Cardiac septum (tissue), 1 donor: Measurements from ENCODE around the gene MYLK3. TPM values are rescaled to one million over a fixed set of nuclear protein-coding genes. Genes with fewer than 3 reads are reported as not detected.
"Not testable (repeated sequence)": the region's sequence is repeated elsewhere in the genome, so short reads cannot be mapped to it uniquely, and the experiment has no call there.

Source experiments
- DNase-seq: peaks from one replicate; pipeline ENCODE4 v3.0.0-alpha.2; 2020; ENCODE audit warnings: low spot score
- intact Hi-C: fragments of 100-400 bp; cut with DNase I; formaldehyde crosslinking; loops from one replicate; pipeline ENCODE4 v1.14.0; 2022
- total RNA-seq: library from RNA; stranded (reverse); fragmentation: NEBNext Ultra II Directional; extraction: Animal tissue kit (Norgen Biotek cat#: 25700); gene quantifications from one replicate; pipeline ENCODE4 v1.2.1, GENCODE V29; 2021
- donor health status: DM: no; HTN: no; CAD: no.

MYLK3 gene
- total RNA-seq, 1 donor from 2014 or later = 150 TPM

- DNase-seq = no peak
- intact Hi-C loops = no loop called here
Observed at GRCh38 chr16:46702030-46702429, 46.1 kb downstream of the MYLK3 start.

GRCh38 chr16:46701615-46702014, 46.5 kb downstream of the MYLK3 start:
- no peak for DNase-seq
- intact Hi-C loops = no loop called here

GRCh38 chr16:46700048-46700447, 48.1 kb downstream of the MYLK3 start:
- intact Hi-C loops = no loop called here
- DNase-seq = no peak

GRCh38 chr16:46696957-46697356, 51.2 kb downstream of the MYLK3 start:
- intact Hi-C loops = no loop called here
- no peak for DNase-seq

- intact Hi-C loops = no loop called here
- DNase-seq = no peak
Observed at GRCh38 chr16:46695937-46696336, 52.2 kb downstream of the MYLK3 start.

GRCh38 chr16:46693598-46693997, 54.5 kb downstream of the MYLK3 start:
- DNase-seq = no peak
- intact Hi-C loops = no loop called here

GRCh38 chr16:46691726-46692125, 56.4 kb downstream of the MYLK3 start:
- intact Hi-C loops = no loop called here
- no peak for DNase-seq

- intact Hi-C loops = no loop called here
- no peak for DNase-seq
Observed at GRCh38 chr16:46690281-46691178, 57.6 kb downstream of the MYLK3 start.

- peak; percentile 99 for DNase-seq
- intact Hi-C loops = loop anchor here (2.0 to 5.0 kb wide), 2 partner anchors 68 to 141 kb away; partner anchors contain the start of gene C16orf87
Observed at GRCh38 chr16:46689365-46690280, 58.5 kb downstream of the MYLK3 start, which contains the start of gene ORC6. Gene ORC6 (plus strand): TSS chr16:46689659. CDS start chr16:46689706, 47 bp downstream.

- intact Hi-C loops = loop anchor here (2.0 to 5.0 kb wide), 2 partner anchors 68 to 142 kb away; partner anchors contain the start of gene C16orf87
- peak; percentile 100 for DNase-seq
Observed at GRCh38 chr16:46688654-46689364, 59.3 kb downstream of the MYLK3 start, which contains the start of gene VPS35. Gene VPS35 (minus strand): TSS chr16:46689178. CDS start chr16:46689133, 45 bp downstream.

- intact Hi-C loops = loop anchor here (2.0 to 5.0 kb wide), 2 partner anchors 69 to 143 kb away; partner anchors contain the start of gene C16orf87
- peak; percentile 81 for DNase-seq
Observed at GRCh38 chr16:46688101-46688653, 60.0 kb downstream of the MYLK3 start.

- intact Hi-C loops = loop anchor here (5.0 kb wide), 1 partner anchor 70 kb away; no protein-coding TSS in a partner anchor
- no peak for DNase-seq
Observed at GRCh38 chr16:46687486-46687885, 60.7 kb downstream of the MYLK3 start.

GRCh38 chr16:46686815-46687473, 61.2 kb downstream of the MYLK3 start:
- no peak for DNase-seq
- intact Hi-C loops = loop anchor here (5.0 kb wide), 1 partner anchor 70 kb away; no protein-coding TSS in a partner anchor

- intact Hi-C loops, DNase-seq: not testable (repeated sequence)
Observed at GRCh38 chr16:46681867-46682266, 66.3 kb downstream of the MYLK3 start.

GRCh38 chr16:46677943-46678342, 70.2 kb downstream of the MYLK3 start:
- intact Hi-C loops = loop anchor here (5.0 kb wide), 1 partner anchor 229 kb away; no protein-coding TSS in a partner anchor
- DNase-seq = not testable (repeated sequence)

GRCh38 chr16:46673320-46674013, 74.7 kb downstream of the MYLK3 start:
- intact Hi-C loops = loop anchor here (5.0 kb wide), 1 partner anchor 129 kb away; no protein-coding TSS in a partner anchor
- DNase-seq = no peak

GRCh38 chr16:46662123-46662522, 86.0 kb downstream of the MYLK3 start:
- intact Hi-C loops = no loop called here
- no peak for DNase-seq
